Measurements from ENCODE around the gene CKB.
A peak's percentile ranks its signal among the peaks of the same experiment; 100 is the strongest.

Gene CKB

DNA sequence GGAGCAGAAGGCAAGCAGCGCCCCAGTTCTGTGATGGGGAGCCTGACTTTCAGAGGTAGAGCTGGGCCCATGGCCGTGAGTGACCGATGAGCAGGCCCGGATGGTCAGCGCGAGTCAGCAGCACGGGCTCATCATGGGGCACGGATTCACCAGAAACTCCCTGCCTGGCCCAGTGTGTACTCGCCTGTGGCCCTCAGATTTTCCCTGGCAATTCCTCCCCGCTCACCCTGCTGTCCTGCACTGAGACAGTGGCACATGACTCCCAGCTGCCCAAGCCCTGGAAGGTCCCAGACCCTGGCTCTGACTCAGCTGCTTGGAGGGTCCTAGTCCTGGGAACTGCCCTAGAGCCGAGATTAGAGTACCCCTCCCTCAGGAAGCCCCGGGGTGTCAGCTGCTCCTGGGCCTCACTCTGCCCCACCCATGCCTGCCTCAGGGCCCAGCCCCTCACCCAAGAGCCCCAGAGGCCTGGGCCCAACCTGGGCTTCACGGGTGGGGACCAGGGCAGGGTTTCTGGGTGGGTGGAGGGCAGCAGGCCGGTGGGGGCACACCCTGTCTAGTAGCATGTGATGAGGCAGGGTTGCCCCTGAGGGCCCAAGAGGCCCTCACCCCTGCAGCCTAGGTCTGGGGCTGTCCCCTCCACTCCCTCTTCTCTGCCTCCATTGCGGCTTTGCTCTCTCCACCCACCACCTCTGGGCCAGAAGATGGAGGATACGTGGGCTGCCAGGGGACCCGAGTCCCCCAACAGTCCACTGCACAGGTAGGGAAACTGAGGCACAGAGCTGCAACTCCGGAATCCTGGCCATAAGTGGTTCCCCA, 14.8 kb upstream of the CKB start:
- no peak for DNase-seq (ENCODE audit: low spot score)

DNA sequence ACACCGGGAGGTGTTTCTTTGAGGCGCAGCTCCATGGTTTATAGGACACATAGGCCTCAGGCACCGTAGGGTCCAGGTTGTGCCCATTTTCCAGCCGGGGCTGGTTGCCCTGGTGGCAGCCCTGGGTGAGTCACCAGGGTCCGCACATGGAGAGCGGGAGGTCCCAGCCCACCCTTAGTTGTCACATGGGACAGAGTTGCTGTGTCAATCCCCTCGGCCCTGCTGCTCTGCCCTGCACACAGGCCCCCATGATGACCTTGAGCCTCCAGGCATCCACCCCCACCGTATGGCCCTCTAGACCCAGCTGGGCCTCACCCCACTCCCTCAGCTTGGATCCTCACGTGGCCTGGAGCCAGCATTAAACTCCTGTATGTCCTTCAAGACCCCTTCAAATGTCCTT, 14.1 kb upstream of the CKB start:
- DNase-seq (ENCODE audit: low spot score) = no peak

DNA sequence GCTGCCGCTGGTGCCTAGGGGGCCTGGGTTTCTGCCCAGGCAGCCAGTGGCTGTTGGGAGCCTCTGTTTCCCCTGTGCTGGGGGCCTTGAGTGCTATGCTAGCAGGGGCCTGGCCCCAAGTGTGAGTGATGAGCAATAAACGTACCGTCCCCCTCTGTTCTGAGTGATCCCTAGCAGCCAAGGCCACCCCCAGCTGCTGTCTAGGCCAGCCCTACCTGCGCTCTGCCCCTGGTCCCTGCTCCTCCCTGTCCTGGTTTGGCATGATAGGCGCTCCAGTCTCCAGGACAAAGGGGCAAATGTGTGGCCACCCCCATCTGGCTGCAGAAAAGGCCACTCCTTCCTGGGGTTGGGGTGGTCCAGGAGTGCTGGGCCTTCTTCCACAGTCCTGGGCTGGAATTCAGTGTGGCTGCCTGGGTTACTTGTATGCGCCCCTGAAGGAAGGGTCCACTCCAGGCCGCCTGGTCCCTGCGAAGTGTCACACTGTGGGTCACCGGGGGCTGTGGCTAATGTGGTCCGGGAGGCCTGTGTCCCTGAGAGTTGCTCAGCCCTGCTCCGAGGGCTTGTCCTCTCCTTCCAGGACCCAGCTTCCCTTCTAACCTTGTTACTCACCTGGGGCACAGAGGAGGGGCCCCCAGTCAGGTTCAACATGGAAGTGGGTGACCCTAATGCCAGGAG, 13.4 kb upstream of the CKB start:
- no peak for DNase-seq (ENCODE audit: low spot score)

DNA sequence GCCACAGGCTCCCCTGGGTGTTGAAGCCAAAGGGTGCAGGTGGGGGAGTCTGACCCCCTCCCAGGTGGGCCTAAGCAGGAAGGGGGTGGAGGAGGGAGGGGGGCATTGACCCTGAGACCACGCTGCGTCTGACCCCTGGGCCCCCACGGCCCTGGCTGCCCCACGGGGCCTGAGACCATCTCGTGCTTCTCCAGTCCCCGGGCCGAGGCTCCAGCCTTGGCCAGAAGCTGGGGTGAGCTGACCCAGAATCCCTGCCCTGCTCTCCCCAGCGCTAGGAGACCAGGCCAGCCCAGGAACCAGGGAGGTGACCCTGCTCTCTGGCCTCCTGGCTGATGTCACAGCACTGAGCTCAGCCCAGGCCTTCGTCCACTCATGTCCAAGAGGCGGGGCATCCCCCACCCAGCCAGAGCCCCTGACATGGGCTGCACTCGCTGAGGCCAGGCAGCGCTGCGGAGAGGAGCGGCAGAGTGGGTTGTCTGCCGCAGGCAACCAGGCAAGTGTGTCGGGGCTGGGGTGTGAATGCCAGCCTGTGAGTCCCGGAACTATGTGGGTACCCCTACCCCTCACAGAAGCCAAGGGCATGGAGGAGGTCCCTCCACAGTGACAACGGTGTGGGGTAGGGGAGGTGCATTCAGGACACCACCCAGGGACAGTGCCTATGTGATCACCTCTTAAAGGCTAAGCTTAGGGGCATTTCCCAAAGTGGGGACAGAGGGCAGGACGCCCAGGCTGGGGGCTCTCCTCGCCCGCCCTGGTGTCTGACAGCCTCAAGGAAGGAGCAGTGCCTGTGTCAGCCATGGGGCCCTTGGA, 12.7 kb upstream of the CKB start:
- no peak for DNase-seq (ENCODE audit: low spot score)

DNA sequence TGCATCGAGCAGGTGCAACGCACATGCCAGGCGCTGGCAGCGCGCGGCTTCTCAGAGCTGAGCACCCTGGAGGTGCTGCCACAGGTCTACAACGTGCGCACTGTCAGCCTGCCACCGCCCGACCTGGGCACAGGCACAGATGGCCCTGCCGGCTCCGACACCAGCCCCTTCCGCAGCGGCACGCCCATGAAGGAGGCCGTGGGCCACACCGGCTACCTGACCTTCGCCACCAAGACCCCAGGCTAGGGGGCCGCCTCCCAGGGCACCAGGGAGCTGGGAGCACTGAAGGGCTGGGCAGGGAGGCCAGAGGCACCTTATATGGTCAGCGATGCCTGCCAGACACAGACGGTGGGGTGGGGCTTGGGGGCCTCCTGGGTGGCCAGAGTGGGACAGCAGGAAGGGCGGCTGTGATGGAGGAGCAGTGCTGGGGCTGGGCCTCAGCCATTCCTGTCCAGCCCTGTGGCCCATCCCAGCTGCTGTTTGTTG, 12.0 kb upstream of the CKB start:
- no peak for DNase-seq (ENCODE audit: low spot score)

DNA sequence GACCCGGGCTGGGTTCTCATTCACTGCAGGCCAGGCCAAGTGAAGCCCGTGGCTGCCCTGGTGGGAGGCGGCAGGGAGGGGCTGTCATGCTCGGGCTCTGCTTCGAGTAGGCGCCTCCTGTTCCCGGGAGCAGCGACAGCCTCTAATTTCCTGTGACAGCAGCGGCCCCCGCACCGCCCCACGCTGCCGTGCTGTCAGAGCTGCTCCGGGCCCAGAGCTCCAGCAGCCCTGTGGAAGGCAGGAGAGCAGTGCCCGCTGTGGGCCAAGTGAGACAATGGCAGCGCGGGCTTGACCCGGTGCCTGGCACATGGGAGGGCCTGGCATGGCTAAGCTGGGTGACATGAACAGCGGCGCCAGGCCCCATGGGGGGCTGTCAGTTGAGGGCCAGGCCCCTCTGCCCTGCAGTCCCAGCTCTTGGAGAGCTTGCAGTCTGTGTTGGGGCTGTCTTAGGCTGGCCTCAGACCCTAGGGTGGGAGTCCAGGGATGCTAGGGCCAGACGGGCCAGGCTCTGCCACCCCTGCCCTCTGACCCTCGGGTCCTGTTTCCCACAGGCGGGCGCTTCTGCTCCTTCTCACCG, 11.5 kb upstream of the CKB start:
- DNase-seq (ENCODE audit: low spot score) = no peak

DNA sequence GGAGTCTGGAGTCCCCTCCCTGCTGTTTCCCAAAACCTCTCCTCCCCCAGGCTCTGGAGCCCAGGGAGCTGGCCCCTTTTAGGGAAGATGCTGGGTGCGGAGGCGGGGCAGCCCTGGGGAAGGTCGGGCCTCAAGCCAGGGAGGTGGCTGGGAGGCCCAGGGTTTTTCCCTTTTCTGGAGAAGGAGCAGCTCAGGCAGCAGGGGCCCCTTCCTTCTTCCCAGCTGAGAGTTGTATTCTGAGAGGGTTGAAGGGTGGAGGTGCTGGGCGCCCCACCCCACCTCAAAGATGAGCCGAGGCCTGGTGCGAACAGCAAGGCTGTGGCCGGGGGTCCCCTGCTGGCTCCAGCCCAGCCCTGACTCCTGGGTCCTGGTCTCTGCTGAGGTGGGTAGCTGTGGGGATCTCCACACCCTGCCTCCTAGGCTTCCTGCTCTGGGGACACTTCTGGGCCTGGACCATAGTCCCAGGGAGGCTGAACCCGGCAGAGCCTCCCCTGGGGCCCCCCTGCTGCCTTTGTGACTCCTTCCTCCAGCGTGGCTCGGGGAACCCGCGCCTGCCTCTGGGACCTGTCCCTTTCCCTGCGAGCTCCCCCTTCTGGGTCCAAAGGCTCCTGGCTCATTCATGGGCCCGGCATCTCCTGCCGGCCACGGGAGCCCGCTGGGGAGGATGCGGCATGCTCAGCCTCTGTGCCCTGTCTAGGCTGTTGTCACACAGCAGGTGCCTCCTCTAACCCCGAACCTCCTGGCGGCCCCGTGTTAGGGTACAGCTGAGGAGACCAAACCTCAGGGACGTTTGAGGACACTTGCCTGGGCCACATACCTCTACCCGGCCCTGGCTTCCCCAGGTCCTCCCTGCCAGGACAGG, 10.7 kb upstream of the CKB start:
- DNase-seq (ENCODE audit: low spot score) = no peak

DNA sequence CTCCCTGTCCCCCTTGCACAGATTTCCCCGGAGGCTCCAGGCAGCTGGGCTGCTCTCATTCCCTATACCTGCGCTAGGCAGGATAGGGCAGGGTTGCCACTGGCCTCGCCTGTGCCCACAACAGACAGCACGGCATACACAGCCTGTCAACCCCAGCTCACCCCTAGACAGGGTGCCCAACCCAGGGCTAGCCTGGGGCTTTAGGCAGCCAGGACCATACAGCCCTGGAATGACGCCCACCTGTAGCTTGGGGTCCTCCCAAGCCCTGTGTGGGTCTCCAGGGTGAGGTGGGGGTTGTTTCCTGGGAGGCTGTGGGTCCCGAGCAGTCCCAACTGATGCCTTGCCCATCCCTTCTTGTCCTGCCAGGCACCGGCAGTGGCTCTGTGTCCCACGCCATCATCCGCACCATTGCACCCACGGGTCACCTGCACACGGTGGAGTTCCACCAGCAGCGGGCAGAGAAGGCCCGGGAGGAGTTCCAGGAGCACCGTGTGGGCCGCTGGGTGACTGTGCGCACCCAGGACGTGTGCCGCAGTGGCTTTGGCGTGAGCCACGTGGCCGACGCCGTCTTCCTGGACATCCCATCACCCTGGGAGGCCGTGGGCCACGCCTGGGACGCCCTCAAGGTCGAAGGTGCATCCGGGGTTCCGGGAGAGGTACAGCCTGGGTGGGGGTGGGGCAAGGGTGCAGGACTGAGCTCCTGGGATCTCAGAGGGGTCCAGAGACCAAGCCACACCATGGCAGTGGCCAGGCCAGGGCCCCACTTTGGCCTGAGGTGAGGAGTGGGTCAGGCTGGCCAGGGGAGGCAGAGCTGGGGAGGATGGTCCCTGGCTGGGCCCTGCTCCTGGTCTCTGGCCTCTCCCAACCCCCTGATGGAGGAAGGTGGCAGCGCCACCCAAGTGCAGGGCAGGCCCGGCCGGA, 9.8 kb upstream of the CKB start:
- no peak for DNase-seq (ENCODE audit: low spot score)

DNA sequence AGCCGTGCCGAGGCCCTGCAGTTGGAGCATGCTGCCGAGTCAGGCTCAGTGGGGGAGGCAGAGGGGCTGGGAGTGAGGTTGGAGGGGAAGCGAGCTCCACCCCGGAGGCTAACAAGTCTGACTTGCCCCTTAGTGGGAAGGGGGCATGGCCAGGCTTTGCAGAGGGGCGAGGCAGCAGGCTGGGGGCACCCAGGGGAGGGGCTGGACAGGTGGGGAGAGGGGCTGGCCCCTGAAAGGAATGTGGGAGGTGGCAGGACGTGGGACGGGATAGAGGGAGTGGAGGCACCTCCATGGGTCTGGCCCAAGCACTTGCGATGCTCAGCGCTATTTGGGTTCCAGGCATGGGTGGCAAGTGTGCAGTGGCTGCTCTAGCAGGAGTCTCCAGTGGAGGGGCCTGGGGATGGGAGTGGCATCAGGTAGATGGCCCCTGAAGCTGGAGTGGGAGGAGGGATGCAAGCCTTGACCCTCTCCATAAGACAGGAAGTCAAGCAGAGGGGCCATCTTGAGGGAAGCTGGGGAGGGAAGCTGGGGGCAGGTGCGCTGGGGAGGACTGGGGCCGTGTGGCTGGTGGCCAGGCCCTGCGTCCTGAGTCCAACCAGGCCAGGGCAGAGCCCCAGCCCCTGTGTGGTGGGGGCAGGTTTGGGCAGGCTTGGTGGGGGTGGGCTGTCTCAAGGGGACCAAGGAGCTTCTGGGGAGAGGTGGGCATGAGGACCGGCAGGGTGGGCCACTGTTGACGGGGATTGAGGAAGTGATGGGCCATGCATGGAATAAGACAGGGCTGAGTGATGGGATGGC, 9.0 kb upstream of the CKB start:
- no peak for DNase-seq (ENCODE audit: low spot score)

DNA sequence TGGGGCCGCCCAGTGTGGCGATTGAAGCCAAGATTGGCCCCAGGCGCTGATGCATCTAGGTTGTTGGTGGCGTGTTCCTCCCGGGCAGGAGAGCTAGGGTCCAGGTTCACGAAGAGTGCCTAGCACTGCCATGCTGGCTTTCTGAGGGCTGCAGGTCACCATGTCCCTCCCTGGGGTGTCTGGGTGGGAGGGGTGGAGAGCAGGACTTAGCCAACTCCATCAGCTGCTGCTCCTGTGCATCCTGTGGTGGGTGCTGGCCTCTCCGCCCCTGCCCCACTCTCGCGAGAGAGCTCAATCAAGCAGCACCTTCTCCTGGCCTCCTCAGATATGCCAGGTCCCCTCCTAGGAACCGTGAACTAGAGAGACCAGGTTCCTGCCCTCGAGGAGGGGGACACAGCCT, 8.2 kb upstream of the CKB start:
- no peak for DNase-seq (ENCODE audit: low spot score)

DNA sequence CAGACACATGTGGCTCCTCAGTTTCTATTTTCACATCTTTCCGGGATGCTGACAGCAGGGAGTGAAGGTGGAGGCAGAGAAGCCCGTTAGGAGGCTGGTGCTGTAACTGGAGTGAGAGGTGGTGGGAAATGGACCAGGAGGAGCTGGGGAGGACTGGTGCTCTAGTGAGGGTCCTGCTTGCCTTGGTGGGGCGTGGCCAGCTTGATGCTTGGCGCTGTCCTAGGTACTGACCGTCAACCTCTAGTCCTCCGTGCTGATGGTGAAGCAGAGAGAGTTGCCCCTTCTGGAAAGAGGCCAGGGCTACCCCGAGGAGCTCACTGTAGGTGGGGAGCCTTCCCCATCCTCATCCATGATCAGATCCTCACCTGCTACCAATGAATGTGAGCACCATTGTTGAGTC, 7.8 kb upstream of the CKB start:
- no peak for DNase-seq (ENCODE audit: low spot score)

DNA sequence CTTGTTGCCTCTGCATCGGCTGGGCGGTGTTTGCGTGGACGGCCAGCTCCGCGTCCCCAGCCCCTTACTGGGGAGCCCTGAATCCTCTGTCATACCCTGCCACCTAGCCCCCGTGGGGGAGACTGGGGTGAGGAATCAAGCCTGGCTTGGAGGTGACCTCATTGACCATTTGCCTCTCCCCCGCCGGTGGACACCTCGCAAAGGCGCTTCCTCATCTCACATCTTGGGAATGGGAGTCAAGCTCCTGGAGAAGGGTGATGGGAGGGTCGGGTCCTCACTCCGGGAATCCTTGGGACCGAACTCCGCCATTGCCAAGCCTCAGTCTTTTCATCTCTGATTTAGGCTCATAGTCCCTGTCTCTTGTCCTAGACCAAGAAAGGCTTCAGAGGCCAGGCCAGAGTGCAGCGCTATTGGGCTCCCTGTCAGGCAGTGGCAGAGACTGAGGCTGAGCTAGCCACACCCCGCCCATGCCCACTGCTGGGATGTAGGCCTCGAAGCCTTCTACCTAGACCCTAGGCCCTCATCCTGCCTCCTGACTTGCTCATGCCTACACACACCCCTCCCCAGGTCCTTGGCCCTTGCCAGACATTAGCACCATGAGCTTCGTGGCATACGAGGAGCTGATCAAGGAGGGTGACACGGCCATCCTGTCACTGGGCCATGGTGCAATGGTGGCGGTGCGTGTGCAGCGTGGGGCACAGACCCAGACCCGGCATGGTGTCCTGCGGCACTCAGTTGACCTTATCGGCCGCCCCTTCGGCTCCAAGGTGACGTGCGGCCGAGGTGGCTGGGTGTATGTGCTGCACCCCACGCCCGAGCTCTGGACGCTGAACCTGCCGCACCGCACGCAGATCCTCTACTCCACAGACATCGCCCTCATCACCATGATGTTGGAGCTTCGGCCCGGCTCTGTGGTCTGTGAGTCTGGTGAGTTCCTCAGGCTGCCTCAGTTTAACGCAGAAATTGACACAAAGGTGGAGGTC, 7.0 kb upstream of the CKB start:
- no peak for DNase-seq (ENCODE audit: low spot score)

DNA sequence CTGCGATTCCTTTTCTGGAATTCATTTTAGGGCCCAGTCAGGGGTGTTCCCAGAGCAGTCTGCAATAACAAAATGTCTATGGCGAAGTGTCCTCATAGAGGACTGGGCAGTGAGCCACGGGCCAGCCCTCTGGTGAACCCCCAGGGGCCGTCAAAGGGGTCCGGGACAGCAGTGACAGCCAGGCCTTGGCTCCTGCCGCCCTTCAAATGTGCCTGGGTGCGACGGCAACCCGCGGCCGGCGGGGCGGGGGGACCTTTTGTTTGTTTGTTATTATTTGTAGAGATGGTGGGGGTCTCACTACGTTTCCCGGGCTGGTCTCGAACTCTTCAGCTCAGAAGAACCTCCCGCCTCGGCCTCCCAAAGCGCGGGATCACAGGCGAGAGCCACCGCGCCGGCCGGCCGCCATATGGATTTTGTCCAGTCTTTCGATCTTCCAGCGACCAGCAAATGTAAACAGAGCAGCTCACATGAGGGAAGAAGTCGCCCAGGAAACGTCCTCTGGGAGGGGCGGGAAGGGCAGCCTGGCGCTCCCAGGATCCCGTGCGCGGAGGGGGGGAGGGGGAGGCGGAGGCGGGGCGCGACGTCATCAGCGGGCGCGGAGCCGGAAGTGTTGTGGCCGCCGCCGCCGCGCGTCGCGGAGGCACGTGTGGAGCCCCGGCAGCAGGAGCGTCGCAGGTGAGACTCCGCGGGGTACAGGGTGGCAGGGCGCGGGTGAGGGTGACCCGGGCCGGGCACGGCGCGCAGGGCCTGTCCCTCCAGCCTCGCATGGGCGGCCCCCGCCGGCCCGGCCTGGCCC, 6.2 kb upstream of the CKB start, which contains the start of gene TRMT61A:
Gene TRMT61A (plus strand): TSS at position 610 of the 796 bp plus-strand sequence. CDS start 783 bp downstream, outside the sequence.
- peak; percentile 98 for DNase-seq (ENCODE audit: low spot score)

DNA sequence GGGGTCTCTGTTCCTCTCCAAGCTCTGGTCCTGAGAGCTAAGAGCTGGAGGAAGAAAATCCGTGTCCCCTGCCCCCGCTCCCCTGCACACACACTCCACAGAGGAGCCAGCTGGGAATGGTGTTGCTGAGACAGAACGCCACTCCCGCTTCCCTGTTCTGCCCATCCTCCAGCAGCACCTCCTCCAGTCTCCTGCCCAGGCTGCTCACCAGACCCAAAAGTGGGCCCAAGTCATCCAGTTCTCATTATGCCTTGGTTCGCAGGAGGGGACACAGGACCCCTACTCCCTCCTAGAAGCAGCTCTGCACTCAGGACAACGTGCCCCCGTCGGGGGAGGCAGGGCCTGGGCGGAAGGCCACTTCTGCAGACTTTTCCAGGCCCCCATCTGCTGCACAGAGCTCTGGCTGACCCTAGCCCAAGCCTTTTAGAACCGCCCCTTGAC, 5.5 kb upstream of the CKB start:
- peak; percentile 63 for DNase-seq (ENCODE audit: low spot score)

DNA sequence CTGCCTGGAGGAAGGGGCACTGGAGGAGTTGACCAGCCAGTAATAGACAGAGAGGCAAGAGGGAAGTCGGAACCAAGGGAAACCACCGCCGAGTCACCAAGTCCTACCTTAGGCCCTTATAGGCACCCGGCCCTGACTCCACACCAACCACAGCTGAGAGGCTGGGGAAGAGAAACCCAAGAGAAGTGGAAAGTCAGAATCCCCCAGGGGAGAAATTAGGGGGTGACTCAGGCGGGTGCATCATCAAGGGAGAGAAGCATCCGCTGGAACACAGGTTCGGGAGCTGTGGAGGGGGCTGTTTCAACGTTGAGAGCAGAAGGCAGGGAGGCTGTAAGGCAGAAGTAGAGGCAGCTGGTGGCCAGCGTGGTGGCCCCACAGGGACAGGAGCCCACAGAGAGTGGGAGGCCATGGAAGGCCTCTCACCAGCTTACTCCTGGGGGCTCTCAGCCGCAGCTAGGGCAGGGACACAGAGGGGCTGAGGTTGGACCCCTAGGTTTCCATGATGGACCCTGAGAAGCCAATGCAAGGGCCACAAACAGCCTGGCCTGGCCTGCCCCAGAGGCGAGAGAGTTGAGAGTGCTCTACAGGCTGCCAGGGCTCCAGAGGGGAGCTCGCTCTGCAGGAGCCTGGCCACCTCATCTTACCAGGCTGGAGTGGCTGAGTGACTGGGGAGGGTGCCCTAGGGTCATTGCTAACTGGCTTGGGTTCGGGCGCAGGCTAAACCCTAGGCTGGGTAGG, 4.9 kb upstream of the CKB start:
- DNase-seq (ENCODE audit: low spot score) = no peak

DNA sequence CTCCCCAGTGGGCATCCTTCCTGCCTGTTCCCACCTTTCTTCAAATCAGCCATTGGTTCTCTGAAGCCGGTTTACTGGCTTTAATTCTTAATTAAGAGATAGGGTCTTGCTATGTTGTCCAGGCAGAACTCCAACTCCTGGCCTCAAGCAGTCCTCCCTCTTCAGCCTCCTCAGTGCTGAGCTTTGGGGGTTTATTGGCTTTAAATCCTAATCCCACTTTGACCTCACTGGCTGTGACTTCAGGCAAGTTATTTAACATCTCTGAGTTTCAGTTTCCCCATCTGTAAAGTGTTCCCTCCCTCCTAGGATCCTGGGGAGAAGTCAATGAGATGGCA, 4.3 kb upstream of the CKB start:
- DNase-seq (ENCODE audit: low spot score) = no peak

Measured in HuH-7.5 (cell line).